ENCODE results near the gene INSR.
"Not testable (repeated sequence)": the region's sequence is repeated elsewhere in the genome, so short reads cannot be mapped to it uniquely, and the experiment has no call there.

Gene INSR

GRCh38 chr19:7078008-7078407 lies 216.2 kb downstream of the INSR start:
- no peak for DNase-seq

- no peak for DNase-seq
These were observed 218.1 kb downstream of the INSR start for GRCh38 chr19:7076151-7076550.

- DNase-seq: no peak
These were observed 219.4 kb downstream of the INSR start for GRCh38 chr19:7074705-7075282.

- no peak for DNase-seq
These were observed 221.7 kb downstream of the INSR start for GRCh38 chr19:7072541-7072940.

GRCh38 chr19:7069904-7070226 lies 224.3 kb downstream of the INSR start:
- DNase-seq: no peak

- DNase-seq: peak; percentile 99
These were observed 224.9 kb downstream of the INSR start, which contains the start of gene ZNF557 for GRCh38 chr19:7069042-7069903. ZNF557 (plus strand) TSS chr19:7069703; CDS start chr19:7075075, 5,372 bp downstream.

GRCh38 chr19:7068599-7068998 lies 225.6 kb downstream of the INSR start:
- DNase-seq: no peak

- DNase-seq: no peak
These were observed 226.5 kb downstream of the INSR start for GRCh38 chr19:7067716-7068115.

GRCh38 chr19:7067122-7067521 lies 227.1 kb downstream of the INSR start:
- not testable (repeated sequence) for DNase-seq

GRCh38 chr19:7063764-7064418 lies 230.3 kb downstream of the INSR start:
- no peak for DNase-seq

GRCh38 chr19:7063339-7063738 lies 230.9 kb downstream of the INSR start:
- no peak for DNase-seq

Data from CD4-positive, alpha-beta T cell treated with Interferon alpha-2 for 1 hour (primary cell).